ENCODE results near the gene CTTNBP2.

Gene CTTNBP2

GRCh38 chr7:117871401-117871777, 1.9 kb downstream of the CTTNBP2 start:
- H3K4me1 ChIP-seq (ENCODE audit: control insufficient read depth, insufficient read depth, low read length, poor library complexity, severe bottlenecking): peaks cover 10% of the 10 kb centered on the region
- no peak overlapping the region for H3K4me3 ChIP-seq (ENCODE audit: extremely low read depth, insufficient read depth, low read length, poor library complexity, severe bottlenecking)
- H3K27ac ChIP-seq (ENCODE audit: low read depth, low read length, severe bottlenecking): no peak overlapping the region
- 93 to 100% methylated on average over 2 of the region's 4 CpGs for WGBS, 2 experiments (ENCODE audit: insufficient coverage in 2 of 2)
- H3K9me3 ChIP-seq (ENCODE audit: control insufficient read depth, low read length): no peaks in the 10 kb centered on the region
- H3K36me3 ChIP-seq (ENCODE audit: control insufficient read depth, insufficient read depth, low read length): no peaks in the 10 kb centered on the region

GRCh38 chr7:117870448-117871130, 2.7 kb downstream of the CTTNBP2 start:
- Histone ChIP-seq H3K27ac (ENCODE audit: low read depth, low read length, severe bottlenecking) (no peak overlapping the region), H3K4me3 (ENCODE audit: extremely low read depth, insufficient read depth, low read length, poor library complexity, severe bottlenecking) (no peak overlapping the region), H3K4me1 (ENCODE audit: control insufficient read depth, insufficient read depth, low read length, poor library complexity, severe bottlenecking) (peaks cover 10% of the 10 kb centered on the region), H3K36me3 (ENCODE audit: control insufficient read depth, insufficient read depth, low read length) (no peaks in the 10 kb centered on the region), H3K9me3 (ENCODE audit: control insufficient read depth, low read length) (no peaks in the 10 kb centered on the region)
- WGBS, 2 experiments (ENCODE audit: insufficient coverage in 2 of 2): 78 to 100% methylated on average over 2 to 4 of the region's 6 CpGs

- WGBS, 2 experiments (ENCODE audit: insufficient coverage in 2 of 2): 67% methylated on average over 1 of the region's 2 CpGs; no CpG with 5 or more reads in 1 of the 2 experiments
- no peak overlapping the region for H3K27ac ChIP-seq (ENCODE audit: low read depth, low read length, severe bottlenecking)
- H3K4me3 ChIP-seq (ENCODE audit: extremely low read depth, insufficient read depth, low read length, poor library complexity, severe bottlenecking): no peak overlapping the region
- H3K9me3 ChIP-seq (ENCODE audit: control insufficient read depth, low read length): no peaks in the 10 kb centered on the region
- no peaks in the 10 kb centered on the region for H3K36me3 ChIP-seq (ENCODE audit: control insufficient read depth, insufficient read depth, low read length)
- H3K4me1 ChIP-seq (ENCODE audit: control insufficient read depth, insufficient read depth, low read length, poor library complexity, severe bottlenecking): peaks cover 10% of the 10 kb centered on the region
Measured at GRCh38 chr7:117869374-117869773, 3.9 kb downstream of the CTTNBP2 start.

GRCh38 chr7:117863618-117864017, 9.6 kb downstream of the CTTNBP2 start:
- peaks cover 7% of the 10 kb centered on the region for H3K4me1 ChIP-seq (ENCODE audit: control insufficient read depth, insufficient read depth, low read length, poor library complexity, severe bottlenecking)
- WGBS, 2 experiments (ENCODE audit: insufficient coverage in 2 of 2): no CpG with 5 or more reads among the region's 2 CpGs
- H3K9me3 ChIP-seq (ENCODE audit: control insufficient read depth, low read length): no peaks in the 10 kb centered on the region
- no peak overlapping the region for H3K27ac ChIP-seq (ENCODE audit: low read depth, low read length, severe bottlenecking)
- H3K36me3 ChIP-seq (ENCODE audit: control insufficient read depth, insufficient read depth, low read length): peaks cover 2% of the 10 kb centered on the region
- H3K4me3 ChIP-seq (ENCODE audit: extremely low read depth, insufficient read depth, low read length, poor library complexity, severe bottlenecking): no peak overlapping the region

- 77 to 89% methylated on average over 3 of the region's 3 CpGs for WGBS, 2 experiments (ENCODE audit: insufficient coverage in 2 of 2)
- Histone ChIP-seq H3K4me3 (ENCODE audit: extremely low read depth, insufficient read depth, low read length, poor library complexity, severe bottlenecking) (no peak overlapping the region), H3K4me1 (ENCODE audit: control insufficient read depth, insufficient read depth, low read length, poor library complexity, severe bottlenecking) (peaks cover 4% of the 10 kb centered on the region), H3K9me3 (ENCODE audit: control insufficient read depth, low read length) (no peaks in the 10 kb centered on the region), H3K36me3 (ENCODE audit: control insufficient read depth, insufficient read depth, low read length) (peaks cover 2% of the 10 kb centered on the region), H3K27ac (ENCODE audit: low read depth, low read length, severe bottlenecking) (no peak overlapping the region)
Measured at GRCh38 chr7:117862378-117862777, 10.9 kb downstream of the CTTNBP2 start.

GRCh38 chr7:117859246-117859812, 13.9 kb downstream of the CTTNBP2 start:
- H3K36me3 ChIP-seq (ENCODE audit: control insufficient read depth, insufficient read depth, low read length): peaks cover 2% of the 10 kb centered on the region
- H3K9me3 ChIP-seq (ENCODE audit: control insufficient read depth, low read length): no peaks in the 10 kb centered on the region
- no peak overlapping the region for H3K4me3 ChIP-seq (ENCODE audit: extremely low read depth, insufficient read depth, low read length, poor library complexity, severe bottlenecking)
- H3K4me1 ChIP-seq (ENCODE audit: control insufficient read depth, insufficient read depth, low read length, poor library complexity, severe bottlenecking): no peaks in the 10 kb centered on the region
- 89 to 100% methylated on average over 1 of the region's 4 CpGs for WGBS, 2 experiments (ENCODE audit: insufficient coverage in 2 of 2)
- H3K27ac ChIP-seq (ENCODE audit: low read depth, low read length, severe bottlenecking): no peak overlapping the region

- H3K27ac ChIP-seq (ENCODE audit: low read depth, low read length, severe bottlenecking): no peak overlapping the region
- H3K36me3 ChIP-seq (ENCODE audit: control insufficient read depth, insufficient read depth, low read length): peaks cover 2% of the 10 kb centered on the region
- H3K4me3 ChIP-seq (ENCODE audit: extremely low read depth, insufficient read depth, low read length, poor library complexity, severe bottlenecking): no peak overlapping the region
- H3K9me3 ChIP-seq (ENCODE audit: control insufficient read depth, low read length): no peaks in the 10 kb centered on the region
- H3K4me1 ChIP-seq (ENCODE audit: control insufficient read depth, insufficient read depth, low read length, poor library complexity, severe bottlenecking): no peaks in the 10 kb centered on the region
- WGBS, 2 experiments (ENCODE audit: insufficient coverage in 2 of 2): 83% methylated on average over 1 of the region's 3 CpGs; no CpG with 5 or more reads in 1 of the 2 experiments
Measured at GRCh38 chr7:117858712-117859111, 14.5 kb downstream of the CTTNBP2 start.

GRCh38 chr7:117857718-117858117, 15.5 kb downstream of the CTTNBP2 start:
- H3K27ac ChIP-seq (ENCODE audit: low read depth, low read length, severe bottlenecking): no peak overlapping the region
- 83 to 86% methylated on average over 1 of the region's 6 CpGs for WGBS, 2 experiments (ENCODE audit: insufficient coverage in 2 of 2)
- H3K4me3 ChIP-seq (ENCODE audit: extremely low read depth, insufficient read depth, low read length, poor library complexity, severe bottlenecking): no peak overlapping the region
- H3K9me3 ChIP-seq (ENCODE audit: control insufficient read depth, low read length): no peaks in the 10 kb centered on the region
- H3K36me3 ChIP-seq (ENCODE audit: control insufficient read depth, insufficient read depth, low read length): peaks cover 2% of the 10 kb centered on the region
- H3K4me1 ChIP-seq (ENCODE audit: control insufficient read depth, insufficient read depth, low read length, poor library complexity, severe bottlenecking): no peaks in the 10 kb centered on the region

- H3K36me3 ChIP-seq (ENCODE audit: control insufficient read depth, insufficient read depth, low read length): no peaks in the 10 kb centered on the region
- H3K27ac ChIP-seq (ENCODE audit: low read depth, low read length, severe bottlenecking): no peak overlapping the region
- H3K4me1 ChIP-seq (ENCODE audit: control insufficient read depth, insufficient read depth, low read length, poor library complexity, severe bottlenecking): no peaks in the 10 kb centered on the region
- no peaks in the 10 kb centered on the region for H3K9me3 ChIP-seq (ENCODE audit: control insufficient read depth, low read length)
- no peak overlapping the region for H3K4me3 ChIP-seq (ENCODE audit: extremely low read depth, insufficient read depth, low read length, poor library complexity, severe bottlenecking)
Measured at GRCh38 chr7:117856196-117856595, 17.0 kb downstream of the CTTNBP2 start.

- no peak overlapping the region for H3K4me3 ChIP-seq (ENCODE audit: extremely low read depth, insufficient read depth, low read length, poor library complexity, severe bottlenecking)
- H3K9me3 ChIP-seq (ENCODE audit: control insufficient read depth, low read length): no peaks in the 10 kb centered on the region
- H3K27ac ChIP-seq (ENCODE audit: low read depth, low read length, severe bottlenecking): no peak overlapping the region
- WGBS, 2 experiments (ENCODE audit: insufficient coverage in 2 of 2): no CpG with 5 or more reads among the region's 1 CpG
- H3K4me1 ChIP-seq (ENCODE audit: control insufficient read depth, insufficient read depth, low read length, poor library complexity, severe bottlenecking): no peaks in the 10 kb centered on the region
- H3K36me3 ChIP-seq (ENCODE audit: control insufficient read depth, insufficient read depth, low read length): no peaks in the 10 kb centered on the region
Measured at GRCh38 chr7:117854186-117854585, 19.1 kb downstream of the CTTNBP2 start.

GRCh38 chr7:117848941-117849340, 24.3 kb downstream of the CTTNBP2 start:
- WGBS, 2 experiments (ENCODE audit: insufficient coverage in 2 of 2): 86 to 88% methylated on average over 3 to 5 of the region's 7 CpGs
- Histone ChIP-seq H3K4me3 (ENCODE audit: extremely low read depth, insufficient read depth, low read length, poor library complexity, severe bottlenecking) (no peak overlapping the region), H3K27ac (ENCODE audit: low read depth, low read length, severe bottlenecking) (no peak overlapping the region), H3K4me1 (ENCODE audit: control insufficient read depth, insufficient read depth, low read length, poor library complexity, severe bottlenecking) (no peaks in the 10 kb centered on the region), H3K9me3 (ENCODE audit: control insufficient read depth, low read length) (no peaks in the 10 kb centered on the region), H3K36me3 (ENCODE audit: control insufficient read depth, insufficient read depth, low read length) (peaks cover 7% of the 10 kb centered on the region)
